ENCODE results near the gene LDLRAD4.
"Not testable (repeated sequence)": the region's sequence is repeated elsewhere in the genome, so short reads cannot be mapped to it uniquely, and the experiment has no call there.

Gene LDLRAD4

DNA sequence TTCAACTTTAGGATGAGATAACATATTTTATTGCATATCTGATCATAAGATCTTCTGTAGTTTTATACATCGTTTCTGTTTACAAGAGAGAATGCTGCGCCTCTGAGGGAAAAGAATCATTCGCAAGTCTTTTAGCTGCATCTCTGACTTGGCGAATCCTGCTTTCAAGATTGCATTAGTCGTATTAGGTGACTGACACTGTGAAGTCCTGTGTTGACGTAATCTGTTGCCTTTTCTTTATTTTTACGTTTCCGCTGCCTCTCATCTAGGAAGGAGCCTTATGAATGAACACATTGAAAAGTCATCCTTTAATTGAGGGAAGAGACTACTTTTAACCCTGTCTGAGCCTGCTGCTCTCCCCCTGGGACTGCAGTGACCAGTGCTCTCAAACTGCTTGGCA lies 101.5 kb downstream of the LDLRAD4 start:
- FAIRE-seq (no peak), DNase-seq (ENCODE audit: insufficient read length, low spot score) (no peak)
- no peak for TF ChIP-seq POLR2A (IDR thresholded peaks at IDR 0.05; ENCODE audit: low read depth, low read length)

DNA sequence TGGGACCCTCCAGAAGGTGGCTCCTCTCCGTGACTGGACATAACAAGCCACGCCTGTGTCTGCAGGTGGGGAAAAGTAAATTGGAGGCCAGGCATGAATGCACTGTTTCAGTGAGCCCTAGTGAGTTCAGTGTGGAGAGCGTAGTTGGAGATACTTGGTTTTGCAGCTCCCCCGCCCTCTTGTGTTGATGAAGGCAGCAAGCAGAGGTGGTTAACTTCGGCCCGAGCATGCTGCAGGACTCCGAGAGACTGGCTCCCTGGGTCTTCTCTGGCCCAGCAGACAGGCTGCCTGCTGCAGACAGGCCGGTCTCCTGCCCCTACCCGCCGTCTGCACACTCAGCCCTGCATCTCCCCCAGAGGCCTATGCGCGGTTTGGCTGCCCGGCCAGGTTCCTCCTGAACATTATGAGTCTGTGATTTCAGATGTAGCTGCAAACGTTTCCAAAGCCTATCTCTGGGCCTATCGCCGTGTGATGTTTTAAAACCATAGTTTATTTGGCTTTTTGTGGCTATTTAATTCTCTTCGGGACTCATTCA lies 102.4 kb downstream of the LDLRAD4 start:
- TF ChIP-seq POLR2A (IDR thresholded peaks at IDR 0.05; ENCODE audit: low read depth, low read length), result no peak
- DNase-seq (ENCODE audit: insufficient read length, low spot score) (no peak), FAIRE-seq (no peak)

- DNase-seq (ENCODE audit: insufficient read length, low spot score) (no peak), FAIRE-seq (no peak)
- TF ChIP-seq POLR2A (IDR thresholded peaks at IDR 0.05; ENCODE audit: low read depth, low read length), result no peak
These were observed 103.4 kb downstream of the LDLRAD4 start for GRCh38 chr18:13321923-13322322.

GRCh38 chr18:13323186-13323585 lies 104.6 kb downstream of the LDLRAD4 start:
- no peak for FAIRE-seq
- no peak for DNase-seq (ENCODE audit: insufficient read length, low spot score)
- no peak for TF ChIP-seq POLR2A (IDR thresholded peaks at IDR 0.05; ENCODE audit: low read depth, low read length)

GRCh38 chr18:13324880-13325279 lies 106.3 kb downstream of the LDLRAD4 start:
- no peak for TF ChIP-seq POLR2A (IDR thresholded peaks at IDR 0.05; ENCODE audit: low read depth, low read length)
- DNase-seq (ENCODE audit: insufficient read length, low spot score), result no peak
- no peak for FAIRE-seq

DNA sequence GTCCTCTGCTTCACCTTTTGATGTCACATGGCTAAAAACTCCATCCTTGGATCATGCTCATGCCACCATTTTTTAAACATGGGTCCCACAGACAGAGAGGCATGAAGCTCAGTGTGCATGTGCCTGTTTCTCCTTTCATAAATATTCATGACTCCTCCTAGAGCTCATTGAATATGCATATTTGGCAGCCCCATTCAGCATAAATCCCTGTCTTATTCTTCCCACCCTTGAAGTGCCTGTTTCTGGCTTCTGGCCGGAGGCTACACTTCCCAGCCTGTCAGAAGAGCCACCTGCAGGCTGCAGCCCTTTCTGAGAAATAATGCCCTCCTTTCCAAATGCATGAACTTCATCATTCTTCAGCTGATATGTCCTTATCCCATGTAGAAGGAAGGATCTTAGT lies 109.7 kb downstream of the LDLRAD4 start:
- DNase-seq (ENCODE audit: insufficient read length, low spot score) (no peak), FAIRE-seq (no peak)
- no peak for TF ChIP-seq POLR2A (IDR thresholded peaks at IDR 0.05; ENCODE audit: low read depth, low read length)

- no peak for TF ChIP-seq POLR2A (IDR thresholded peaks at IDR 0.05; ENCODE audit: low read depth, low read length)
These were observed 112.4 kb downstream of the LDLRAD4 start for GRCh38 chr18:13330996-13331395.

GRCh38 chr18:13331846-13332245 lies 113.3 kb downstream of the LDLRAD4 start:
- no peak for DNase-seq (ENCODE audit: insufficient read length, low spot score)
- TF ChIP-seq POLR2A (IDR thresholded peaks at IDR 0.05; ENCODE audit: low read depth, low read length), result no peak
- FAIRE-seq, result no peak

More at GRCh38 chr18:13330996-13331395, 112.4 kb downstream of the LDLRAD4 start:
- DNase-seq (ENCODE audit: insufficient read length, low spot score), result no peak
- no peak for FAIRE-seq

DNA sequence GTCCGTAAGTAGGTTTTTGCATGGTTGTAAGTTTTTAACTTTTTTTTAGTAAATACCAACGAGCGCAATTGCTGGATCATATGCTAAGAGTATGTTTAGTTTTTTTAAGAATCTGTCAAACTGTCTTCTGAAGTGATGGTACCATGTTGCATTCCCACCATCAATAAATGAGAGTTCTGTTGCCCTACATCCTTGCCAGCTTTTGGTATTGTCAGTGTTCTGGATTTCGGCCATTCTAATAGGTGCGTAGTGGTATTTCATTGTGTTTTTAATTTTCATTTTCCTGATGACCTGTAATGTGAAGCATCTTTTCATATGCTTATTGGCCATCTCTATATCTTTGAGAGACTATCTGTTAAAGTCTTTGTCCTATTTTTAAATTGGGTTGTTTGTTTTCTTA lies 114.3 kb downstream of the LDLRAD4 start:
- no peak for DNase-seq (ENCODE audit: insufficient read length, low spot score)
- no peak for FAIRE-seq
- no peak for TF ChIP-seq POLR2A (IDR thresholded peaks at IDR 0.05; ENCODE audit: low read depth, low read length)

- DNase-seq (ENCODE audit: insufficient read length, low spot score) (no peak), FAIRE-seq (no peak)
These were observed 117.3 kb downstream of the LDLRAD4 start for GRCh38 chr18:13335903-13336302.

GRCh38 chr18:13336841-13337240 lies 118.3 kb downstream of the LDLRAD4 start:
- DNase-seq (ENCODE audit: insufficient read length, low spot score), result no peak
- no peak for FAIRE-seq
- no peak for TF ChIP-seq POLR2A (IDR thresholded peaks at IDR 0.05; ENCODE audit: low read depth, low read length)

More at GRCh38 chr18:13335903-13336302, 117.3 kb downstream of the LDLRAD4 start:
- no peak for TF ChIP-seq POLR2A (IDR thresholded peaks at IDR 0.05; ENCODE audit: low read depth, low read length)

GRCh38 chr18:13337369-13337768 lies 118.8 kb downstream of the LDLRAD4 start:
- TF ChIP-seq POLR2A (IDR thresholded peaks at IDR 0.05; ENCODE audit: low read depth, low read length), result no peak
- no peak for FAIRE-seq
- no peak for DNase-seq (ENCODE audit: insufficient read length, low spot score)

DNA sequence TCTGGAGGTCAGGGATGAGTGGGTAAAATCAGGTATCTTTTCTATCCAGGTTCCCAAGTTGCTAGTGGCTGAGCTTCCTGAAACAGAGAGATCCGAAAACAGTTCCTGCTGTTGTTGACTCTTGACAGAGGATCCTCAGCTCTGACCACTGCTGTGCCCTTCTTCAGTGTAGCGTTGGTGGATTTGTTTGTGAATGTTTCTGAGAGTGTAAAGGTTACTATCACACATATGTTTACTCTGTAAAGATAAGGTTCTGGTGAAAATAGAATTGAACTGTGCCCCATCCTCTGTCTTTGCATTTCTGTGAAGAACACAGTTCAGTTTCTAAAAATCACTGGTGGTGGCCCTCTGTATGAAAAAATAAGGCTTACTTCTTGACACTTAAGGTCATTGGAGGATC lies 119.8 kb downstream of the LDLRAD4 start:
- FAIRE-seq (no peak), DNase-seq (ENCODE audit: insufficient read length, low spot score) (no peak)
- TF ChIP-seq POLR2A (IDR thresholded peaks at IDR 0.05; ENCODE audit: low read depth, low read length), result no peak

- TF ChIP-seq POLR2A (IDR thresholded peaks at IDR 0.05; ENCODE audit: low read depth, low read length), result no peak
- no peak for FAIRE-seq
- no peak for DNase-seq (ENCODE audit: insufficient read length, low spot score)
These were observed 121.1 kb downstream of the LDLRAD4 start for GRCh38 chr18:13339653-13340052.

GRCh38 chr18:13346449-13346848 lies 127.9 kb downstream of the LDLRAD4 start:
- FAIRE-seq; DNase-seq (ENCODE audit: insufficient read length, low spot score): not testable (repeated sequence)

Data from H54 (cell line).